Measurements from ENCODE around the gene RAP2A. TPM values are rescaled to one million over a fixed set of nuclear protein-coding genes. Genes with fewer than 3 reads are reported as not detected.

Gene RAP2A
- total and polyA plus RNA-seq, 12 donors: 4.2 to 31.0 (median 20.4) TPM

- no peaks in the 10 kb centered on the region for H3K9me3 ChIP-seq
- H3K4me1 ChIP-seq: peaks cover 0 to 4% (median 0%) of the 10 kb centered on the region in 9 donors
- no peak overlapping the region for H3K4me3 ChIP-seq
- TF ChIP-seq CTCF (IDR thresholded peaks at IDR 0.05): no peak
- DNase-seq (no peak), ATAC-seq (peak in 3 of 8 donors; percentile 37 to 83 (median 67))
- intact Hi-C loops (cut with DNase I): loop anchor here in 1 of 10 donors (5.0 kb wide), 1 partner anchor 38 kb away; no protein-coding TSS in a partner anchor
- H3K27ac ChIP-seq: no peak overlapping the region
- H3K36me3 ChIP-seq: no peaks in the 10 kb centered on the region
- 45 to 53% methylated on average over 2 of the region's 2 CpGs for WGBS, 2 donors
- no peaks in the 10 kb centered on the region for H3K27me3 ChIP-seq
Measured at GRCh38 chr13:97484301-97484700, 50.3 kb downstream of the RAP2A start.

GRCh38 chr13:97485320-97485719 is 51.4 kb downstream of the RAP2A start:
- no peaks in the 10 kb centered on the region for H3K36me3 ChIP-seq
- WGBS, 2 donors: 98 to 100% methylated on average over 1 of the region's 1 CpG
- intact Hi-C loops (cut with DNase I): no loop called here
- TF ChIP-seq CTCF (IDR thresholded peaks at IDR 0.05): no peak
- ATAC-seq (no peak), DNase-seq (no peak)
- H3K27me3 ChIP-seq: no peaks in the 10 kb centered on the region
- H3K27ac ChIP-seq: no peak overlapping the region
- peaks cover 0 to 6% (median 0%) of the 10 kb centered on the region in 11 donors for H3K9me3 ChIP-seq
- H3K4me3 ChIP-seq: no peak overlapping the region
- H3K4me1 ChIP-seq: peaks cover 0 to 4% (median 0%) of the 10 kb centered on the region in 9 donors

- Histone ChIP-seq H3K27me3 (no peaks in the 10 kb centered on the region), H3K36me3 (no peaks in the 10 kb centered on the region), H3K9me3 (peaks cover 0 to 22% (median 11%) of the 10 kb centered on the region in 11 donors), H3K27ac (no peak overlapping the region), H3K4me1 (no peaks in the 10 kb centered on the region), H3K4me3 (no peak overlapping the region)
- 97 to 98% methylated on average over 1 of the region's 1 CpG for WGBS, 2 donors
- TF ChIP-seq CTCF (IDR thresholded peaks at IDR 0.05): no peak
- intact Hi-C loops (cut with DNase I): no loop called here
- ATAC-seq (no peak), DNase-seq (no peak)
Measured at GRCh38 chr13:97490702-97491307, 56.8 kb downstream of the RAP2A start.

- intact Hi-C loops (cut with DNase I): no loop called here
- DNase-seq (no peak), ATAC-seq (no peak)
- Histone ChIP-seq H3K9me3 (peaks cover 0 to 22% (median 11%) of the 10 kb centered on the region in 11 donors), H3K27ac (no peak overlapping the region), H3K4me3 (no peak overlapping the region), H3K36me3 (no peaks in the 10 kb centered on the region), H3K4me1 (no peaks in the 10 kb centered on the region), H3K27me3 (no peaks in the 10 kb centered on the region)
- no peak for TF ChIP-seq CTCF (IDR thresholded peaks at IDR 0.05)
Measured at GRCh38 chr13:97491452-97491851, 57.5 kb downstream of the RAP2A start.

Data from heart right ventricle (tissue), 16 donors.